Mucosa of stomach (tissue), 1 donor: ENCODE measurements around the gene EFS.

Experiments used
- H3K27me3 ChIP-seq: one replicate; pipeline ENCODE4 v1.7.0; 2013; ENCODE audit warnings: mild to moderate bottlenecking, low read length; ENCODE audit not compliant: control insufficient read depth, insufficient read depth
- H3K36me3 ChIP-seq: one replicate; pipeline ENCODE4 v1.7.0; 2013; ENCODE audit warnings: low read length; ENCODE audit not compliant: control insufficient read depth, insufficient read depth
- H3K4me1 ChIP-seq: one replicate; pipeline ENCODE4 v1.7.0; 2013; ENCODE audit warnings: mild to moderate bottlenecking, low read length; ENCODE audit not compliant: control insufficient read depth, insufficient read depth
- H3K4me3 ChIP-seq: one replicate; pipeline ENCODE4 v1.7.0; 2013; ENCODE audit warnings: low read length
- H3K9ac ChIP-seq: one replicate; pipeline ENCODE4 v1.7.0; 2013; ENCODE audit warnings: mild to moderate bottlenecking, low read length, moderate library complexity
- H3K9me3 ChIP-seq: one replicate; pipeline ENCODE4 v1.7.0; 2013; ENCODE audit warnings: mild to moderate bottlenecking, low read length, moderate library complexity; ENCODE audit not compliant: control insufficient read depth
- donor health status: Pancreatic carcinoma.

Gene EFS

DNA sequence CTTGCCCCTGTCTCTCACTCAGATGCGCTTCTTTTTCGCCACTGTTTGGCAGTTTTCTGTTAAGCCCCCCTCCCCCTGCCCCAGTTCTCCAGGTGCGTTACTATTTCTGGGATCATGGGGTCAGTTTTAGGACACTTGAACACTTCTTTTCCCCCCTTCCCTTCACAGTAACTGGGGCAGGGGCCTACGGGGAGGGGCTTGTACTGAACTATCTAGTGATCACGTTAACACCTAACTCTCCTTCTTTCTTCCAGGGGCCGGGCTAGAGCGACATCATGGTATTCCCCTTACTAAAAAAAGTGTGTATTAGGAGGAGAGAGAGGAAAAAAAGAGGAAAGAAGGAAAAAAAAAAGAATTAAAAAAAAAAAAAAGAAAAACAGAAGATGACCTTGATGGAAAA is 40.0 kb downstream of the EFS start:
- H3K27me3 ChIP-seq: no peaks in the 10 kb centered on the region
- no peak overlapping the region for H3K4me3 ChIP-seq
- H3K9me3 ChIP-seq: no peaks in the 10 kb centered on the region
- H3K4me1 ChIP-seq: peaks cover 18% of the 10 kb centered on the region
- peaks cover 15% of the 10 kb centered on the region for H3K36me3 ChIP-seq
- no peak overlapping the region for H3K9ac ChIP-seq

DNA sequence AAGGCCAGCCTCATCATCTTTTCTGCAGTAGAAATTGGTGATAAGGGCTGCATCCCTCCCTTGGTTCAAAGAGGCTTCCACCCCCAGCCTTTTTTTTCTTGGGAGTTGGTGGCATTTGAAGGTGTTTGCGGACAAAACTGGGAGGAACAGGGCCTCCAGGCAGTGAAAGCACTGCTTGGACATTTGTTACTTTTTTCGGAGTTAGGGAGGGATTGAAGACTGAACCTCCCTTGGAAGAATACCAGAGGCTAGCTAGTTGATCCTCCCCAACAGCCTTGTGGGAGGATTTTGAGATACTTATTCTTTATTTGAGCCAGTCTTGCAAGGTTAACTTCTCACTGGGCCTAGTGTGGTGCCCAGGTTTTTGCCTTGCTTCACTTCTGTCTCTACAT is 40.5 kb downstream of the EFS start:
- Histone ChIP-seq H3K36me3 (peaks cover 15% of the 10 kb centered on the region), H3K4me1 (peaks cover 20% of the 10 kb centered on the region), H3K9me3 (no peaks in the 10 kb centered on the region), H3K27me3 (no peaks in the 10 kb centered on the region), H3K9ac (no peak overlapping the region), H3K4me3 (no peak overlapping the region)

DNA sequence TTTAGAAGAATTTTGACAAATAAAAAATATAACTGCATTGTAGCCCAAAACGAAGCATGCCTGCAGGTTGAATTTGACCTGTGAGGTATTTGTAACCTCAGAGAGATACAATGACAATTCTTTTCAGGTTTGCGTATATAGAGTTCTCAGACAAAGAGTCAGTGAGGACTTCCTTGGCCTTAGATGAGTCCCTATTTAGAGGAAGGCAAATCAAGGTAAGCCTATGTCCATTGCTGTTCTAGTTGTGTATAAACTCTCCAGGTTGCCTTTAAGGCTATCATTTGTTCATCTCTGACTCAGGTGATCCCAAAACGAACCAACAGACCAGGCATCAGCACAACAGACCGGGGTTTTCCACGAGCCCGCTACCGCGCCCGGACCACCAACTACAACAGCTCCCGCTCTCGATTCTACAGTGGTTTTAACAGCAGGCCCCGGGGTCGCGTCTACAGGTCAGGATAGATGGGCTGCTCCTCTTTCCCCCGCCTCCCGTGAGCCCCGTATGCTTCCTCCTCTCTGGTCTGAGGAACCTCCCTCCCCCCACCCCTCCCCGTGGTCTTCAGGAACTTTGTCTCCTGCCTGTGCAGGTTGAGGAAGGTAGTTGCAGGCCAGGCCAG is 41.0 kb downstream of the EFS start:
- no peaks in the 10 kb centered on the region for H3K27me3 ChIP-seq

DNA sequence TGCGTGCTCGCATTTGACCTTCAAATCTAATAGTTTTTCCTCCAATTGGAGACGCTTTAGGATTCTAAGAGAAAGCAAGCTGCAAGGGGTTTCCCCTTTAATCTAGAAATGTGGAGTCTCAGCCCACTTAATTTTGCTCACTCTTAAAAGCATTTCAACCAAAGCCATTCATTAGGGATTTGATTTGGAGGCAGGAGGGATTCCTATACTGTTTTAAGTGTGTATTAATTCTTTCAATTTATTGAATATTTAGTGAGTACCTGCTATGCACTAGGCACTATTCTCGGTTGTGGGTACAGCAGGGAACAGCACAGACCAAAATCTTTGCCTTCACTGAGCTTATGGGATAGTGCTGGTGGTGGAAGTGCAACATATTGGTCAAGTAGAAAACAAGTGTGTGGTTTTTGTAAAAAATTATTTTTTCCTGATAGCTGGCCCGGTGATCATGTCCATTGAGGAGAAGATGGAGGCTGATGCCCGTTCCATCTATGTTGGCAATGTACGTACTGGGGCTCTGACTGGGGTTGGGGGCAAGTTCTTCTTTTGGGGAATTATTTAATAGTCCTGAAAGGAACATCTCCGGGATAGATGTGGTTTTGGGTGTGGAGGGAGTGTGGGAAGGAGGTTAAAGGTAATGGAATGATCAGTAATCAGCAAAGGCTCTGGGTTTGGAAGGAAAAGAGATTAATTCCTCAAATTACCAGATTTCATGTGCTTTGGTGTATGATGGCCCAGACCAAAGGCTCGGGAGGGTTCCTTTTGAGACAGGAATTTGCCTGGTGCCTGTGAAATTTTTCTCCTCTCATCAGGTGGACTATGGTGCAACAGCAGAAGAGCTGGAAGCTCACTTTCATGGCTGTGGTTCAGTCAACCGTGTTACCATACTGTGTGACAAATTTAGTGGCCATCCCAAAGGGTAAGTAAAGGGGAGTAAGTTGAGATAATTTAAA is 42.1 kb downstream of the EFS start:
- H3K4me3 ChIP-seq: peak overlapping the region; percentile 90

More for the DNA sequence above, 41.0 kb downstream of the EFS start:
- H3K36me3 ChIP-seq: peaks cover 15% of the 10 kb centered on the region
- H3K9me3 ChIP-seq: no peaks in the 10 kb centered on the region
- no peak overlapping the region for H3K9ac ChIP-seq
- no peak overlapping the region for H3K4me3 ChIP-seq
- H3K4me1 ChIP-seq: peaks cover 20% of the 10 kb centered on the region

DNA sequence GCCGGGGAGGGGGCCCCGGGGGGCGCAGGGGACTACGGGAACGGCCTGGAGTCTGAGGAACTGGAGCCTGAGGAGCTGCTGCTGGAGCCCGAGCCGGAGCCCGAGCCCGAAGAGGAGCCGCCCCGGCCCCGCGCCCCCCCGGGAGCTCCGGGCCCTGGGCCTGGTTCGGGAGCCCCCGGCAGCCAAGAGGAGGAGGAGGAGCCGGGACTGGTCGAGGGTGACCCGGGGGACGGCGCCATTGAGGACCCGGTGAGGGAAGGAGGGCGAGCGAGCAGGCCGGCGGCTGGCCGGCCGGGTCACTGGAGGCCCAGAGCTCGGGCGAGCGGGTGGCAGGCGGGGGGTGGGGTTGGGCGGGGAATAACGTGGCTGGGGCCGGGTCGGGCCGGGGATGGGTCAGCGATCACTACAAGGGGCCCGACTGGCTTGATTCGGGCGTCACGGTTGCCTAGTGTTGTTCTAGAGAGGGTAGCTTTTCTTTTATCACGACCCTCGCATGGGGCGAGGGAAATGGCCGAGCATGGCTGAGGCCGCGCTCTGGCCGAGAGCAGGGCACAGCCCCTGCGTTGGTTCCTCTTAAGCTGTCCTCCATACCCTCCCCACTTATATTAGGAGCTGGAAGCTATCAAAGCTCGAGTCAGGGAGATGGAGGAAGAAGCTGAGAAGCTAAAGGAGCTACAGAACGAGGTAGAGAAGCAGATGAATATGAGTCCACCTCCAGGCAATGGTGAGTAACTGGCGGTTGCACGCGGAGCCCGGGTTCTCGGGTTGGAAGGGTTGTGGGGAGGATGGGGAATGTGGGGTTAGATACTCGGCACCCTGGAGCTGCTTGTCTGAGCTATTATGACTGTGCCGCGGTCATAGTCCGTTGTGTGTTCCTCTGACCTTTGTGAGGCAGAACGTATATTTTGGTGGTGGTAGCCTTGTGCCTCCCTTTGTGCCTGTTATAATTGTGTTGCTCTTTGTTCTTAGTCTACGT is 43.1 kb downstream of the EFS start:
- Histone ChIP-seq H3K27me3 (no peaks in the 10 kb centered on the region), H3K36me3 (peaks cover 15% of the 10 kb centered on the region), H3K9ac (peak overlapping the region; percentile 90), H3K4me1 (peaks cover 20% of the 10 kb centered on the region), H3K9me3 (no peaks in the 10 kb centered on the region), H3K4me3 (peak overlapping the region; percentile 90)

More for the DNA sequence above, 42.1 kb downstream of the EFS start:
- Histone ChIP-seq H3K9ac (peak overlapping the region; percentile 90), H3K27me3 (no peaks in the 10 kb centered on the region), H3K9me3 (no peaks in the 10 kb centered on the region), H3K4me1 (peaks cover 20% of the 10 kb centered on the region), H3K36me3 (peaks cover 15% of the 10 kb centered on the region)

DNA sequence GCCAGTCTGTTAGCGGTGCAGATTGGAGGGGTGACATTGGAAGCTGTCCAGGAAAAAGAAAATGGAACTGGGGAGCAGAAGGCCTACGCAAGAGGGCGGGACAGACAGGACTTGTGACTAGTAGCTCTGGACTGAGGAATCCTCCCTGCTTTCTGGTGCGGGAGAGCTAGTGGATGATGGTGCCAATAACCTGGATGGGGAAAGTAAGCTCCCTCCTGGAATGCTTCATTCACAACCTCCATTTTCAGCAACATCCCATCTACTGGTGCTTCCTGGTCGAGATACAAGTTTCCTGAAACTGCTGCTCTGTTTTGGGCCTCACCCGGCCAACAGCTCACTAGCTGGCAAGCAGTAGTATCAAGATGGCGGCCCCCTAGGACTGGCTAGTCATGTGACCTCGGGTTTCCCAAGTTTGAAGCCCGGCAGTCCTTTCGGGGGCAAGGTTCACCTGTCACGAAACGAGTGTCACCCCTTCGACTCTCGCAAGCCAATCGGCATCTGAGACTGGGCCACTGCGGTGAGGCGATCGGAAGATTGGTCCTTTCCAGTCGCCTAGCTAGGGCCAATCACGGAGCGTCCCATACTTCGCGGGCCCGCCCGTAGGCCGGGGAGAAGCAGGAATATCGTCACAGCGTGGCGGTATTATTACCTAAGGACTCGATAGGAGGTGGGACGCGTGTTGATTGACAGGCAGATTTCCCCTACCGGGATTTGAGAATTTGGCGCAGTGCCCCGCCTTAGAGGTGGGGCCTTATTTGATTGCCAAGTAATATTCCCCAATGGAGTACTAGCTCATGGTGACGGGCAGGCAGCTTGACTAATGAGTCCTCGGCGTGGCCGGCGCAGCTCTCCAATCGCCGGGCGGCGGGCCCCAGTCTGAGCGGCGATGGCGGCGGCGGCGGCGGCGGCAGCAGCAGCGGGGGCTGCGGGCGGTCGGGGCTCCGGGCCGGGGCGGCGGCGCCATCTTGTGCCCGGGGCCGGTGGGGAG is 44.1 kb downstream of the EFS start, which contains the start of gene PABPN1:
Gene PABPN1, plus strand, starts transcription at position 874 of the 988 bp plus-strand sequence. Its CDS starts 13 bp downstream, at position 887.
- Histone ChIP-seq H3K4me3 (peak within 1 kb of the TSS; percentile 90), H3K9me3 (no peaks in the 10 kb centered on the region), H3K36me3 (peaks cover 15% of the 10 kb centered on the region), H3K4me1 (peaks cover 20% of the 10 kb centered on the region), H3K9ac (peak within 1 kb of the TSS; percentile 90), H3K27me3 (no peaks in the 10 kb centered on the region)

DNA sequence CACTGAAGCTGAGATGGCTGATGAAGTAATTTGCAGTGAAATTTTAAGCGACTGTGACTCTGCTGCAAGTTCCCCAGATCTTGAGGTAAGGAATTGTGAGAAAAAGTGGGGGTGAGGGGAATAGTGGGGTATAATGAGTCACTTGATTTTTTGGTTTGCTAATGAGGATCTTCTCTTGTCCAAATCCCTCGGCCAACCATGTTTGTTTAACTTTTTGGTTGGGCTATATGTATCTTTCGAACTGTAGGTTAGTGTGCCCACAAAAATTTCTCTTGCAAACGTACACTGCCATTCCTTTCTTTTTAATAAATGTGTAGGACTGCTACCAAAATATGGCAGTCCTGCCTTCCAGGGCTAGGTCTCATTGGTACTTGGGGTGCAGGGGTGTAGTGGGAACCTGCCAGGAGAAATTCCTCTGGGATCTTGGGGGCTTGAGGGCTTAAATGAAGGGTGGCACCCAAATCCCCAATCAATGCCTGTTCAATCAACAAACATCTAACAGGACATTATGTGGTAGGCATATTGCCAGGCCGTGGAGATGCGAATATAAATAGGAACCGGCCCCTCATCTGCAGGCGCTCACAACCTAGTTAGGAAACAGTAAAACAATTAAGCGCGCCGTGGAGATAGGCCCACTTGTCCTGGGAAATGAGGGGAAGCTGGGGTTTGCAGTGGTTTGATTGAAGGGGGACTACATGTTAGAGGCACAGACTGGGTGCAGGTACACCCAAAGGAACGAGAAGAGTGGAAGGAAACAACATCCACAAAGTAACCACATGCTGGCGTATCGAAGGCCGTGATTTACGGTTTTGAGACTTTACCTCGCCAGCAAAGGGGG is 45.0 kb downstream of the EFS start:
- no peak overlapping the region for H3K4me3 ChIP-seq
- H3K27me3 ChIP-seq: no peaks in the 10 kb centered on the region
- H3K36me3 ChIP-seq: peaks cover 14% of the 10 kb centered on the region
- no peaks in the 10 kb centered on the region for H3K9me3 ChIP-seq
- H3K9ac ChIP-seq: peak overlapping the region; percentile 58
- H3K4me1 ChIP-seq: peaks cover 20% of the 10 kb centered on the region

DNA sequence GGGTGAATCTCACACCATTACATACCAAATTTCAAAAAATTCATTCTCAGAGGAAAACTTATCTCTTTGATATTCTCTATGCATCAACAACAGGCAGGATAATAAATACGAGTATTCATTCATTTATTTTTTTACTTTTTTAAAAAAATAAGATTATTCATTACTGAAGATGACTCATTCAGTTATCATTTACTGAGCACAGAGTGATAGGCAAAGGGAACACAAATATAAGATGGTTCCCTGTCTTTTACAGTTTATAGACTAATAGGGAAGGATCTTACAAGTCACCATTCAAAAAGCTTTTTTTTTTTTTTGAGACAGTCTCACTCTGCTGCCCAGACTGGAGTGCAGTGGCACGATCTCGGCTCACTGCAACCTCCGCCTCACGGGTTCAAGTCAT is 48.7 kb downstream of the EFS start:
- Histone ChIP-seq H3K27me3 (no peaks in the 10 kb centered on the region), H3K9me3 (no peaks in the 10 kb centered on the region), H3K36me3 (no peaks in the 10 kb centered on the region), H3K9ac (no peak overlapping the region), H3K4me1 (peaks cover 9% of the 10 kb centered on the region), H3K4me3 (no peak overlapping the region)

DNA sequence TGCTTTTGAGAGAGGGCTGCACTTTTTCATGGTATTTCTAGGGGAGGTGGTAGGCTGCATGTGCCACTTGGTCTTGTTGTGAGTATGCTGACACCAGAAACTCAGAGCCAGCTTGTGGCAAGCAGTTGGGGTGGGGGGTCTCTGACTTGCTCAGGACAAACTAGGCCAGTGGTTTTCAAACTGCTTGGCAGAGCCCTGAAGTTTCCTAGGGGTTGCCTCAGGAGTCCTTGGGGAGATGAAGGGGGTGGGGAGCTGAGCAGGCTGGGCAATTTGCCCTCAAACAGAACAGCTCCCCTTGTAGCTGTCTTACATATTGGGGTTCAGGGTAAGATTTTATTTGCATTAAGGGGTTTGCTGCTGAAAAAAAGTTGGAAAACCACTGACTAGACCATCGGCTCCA is 54.4 kb downstream of the EFS start:
- Histone ChIP-seq H3K27me3 (no peaks in the 10 kb centered on the region), H3K9me3 (no peaks in the 10 kb centered on the region), H3K4me1 (peaks cover 37% of the 10 kb centered on the region), H3K4me3 (no peak overlapping the region), H3K9ac (no peak overlapping the region), H3K36me3 (no peaks in the 10 kb centered on the region)

DNA sequence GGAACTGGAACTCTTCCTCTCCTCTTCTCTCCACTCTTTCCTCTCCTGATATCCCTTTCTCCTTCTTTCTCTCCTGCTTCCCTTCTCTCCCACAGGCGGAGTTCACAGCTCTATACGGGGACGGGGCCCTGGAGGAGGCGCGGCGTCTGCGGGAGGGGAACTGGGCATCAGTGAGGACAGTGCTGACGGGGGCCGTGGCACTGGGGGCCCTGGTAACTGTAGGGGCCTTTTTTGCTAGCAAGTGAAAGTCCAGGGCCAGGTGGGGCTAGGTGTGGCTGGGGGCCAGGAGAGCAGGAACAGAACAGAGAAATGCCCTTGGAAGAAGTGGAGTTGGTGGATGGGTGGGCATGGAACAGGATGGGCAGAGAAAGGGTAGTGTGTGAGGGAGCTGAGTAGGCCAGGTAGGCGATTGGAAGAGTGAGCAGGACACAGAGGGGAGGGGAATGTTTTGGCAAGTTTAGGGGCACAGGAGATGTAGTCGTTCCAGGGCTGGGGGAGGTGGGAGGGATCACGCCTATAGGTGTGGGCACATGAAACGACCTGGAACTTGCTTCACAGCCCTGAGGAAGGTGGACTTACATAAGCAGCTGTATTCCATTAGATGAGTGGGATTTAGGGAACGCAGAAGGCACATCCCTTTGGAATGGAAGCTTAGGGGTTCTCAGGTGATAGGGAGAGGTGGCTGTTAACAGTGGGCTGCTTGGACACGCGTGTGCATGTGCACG is 56.1 kb downstream of the EFS start:
- no peak overlapping the region for H3K4me3 ChIP-seq
- H3K9me3 ChIP-seq: no peaks in the 10 kb centered on the region
- H3K36me3 ChIP-seq: no peaks in the 10 kb centered on the region
- peak overlapping the region; percentile 45 for H3K9ac ChIP-seq
- H3K27me3 ChIP-seq: no peaks in the 10 kb centered on the region
- peaks cover 37% of the 10 kb centered on the region for H3K4me1 ChIP-seq
